8988T (cell line): ENCODE measurements around the gene CALHM5.
"Not testable (repeated sequence)": the region's sequence is repeated elsewhere in the genome, so short reads cannot be mapped to it uniquely, and the experiment has no call there.

Experiments
- DNase-seq: peaks from one replicate; pipeline ENCODE4 v3.0.0; 2011

The CALHM5 gene, protein sequence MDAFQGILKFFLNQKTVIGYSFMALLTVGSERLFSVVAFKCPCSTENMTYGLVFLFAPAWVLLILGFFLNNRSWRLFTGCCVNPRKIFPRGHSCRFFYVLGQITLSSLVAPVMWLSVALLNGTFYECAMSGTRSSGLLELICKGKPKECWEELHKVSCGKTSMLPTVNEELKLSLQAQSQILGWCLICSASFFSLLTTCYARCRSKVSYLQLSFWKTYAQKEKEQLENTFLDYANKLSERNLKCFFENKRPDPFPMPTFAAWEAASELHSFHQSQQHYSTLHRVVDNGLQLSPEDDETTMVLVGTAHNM

DNA sequence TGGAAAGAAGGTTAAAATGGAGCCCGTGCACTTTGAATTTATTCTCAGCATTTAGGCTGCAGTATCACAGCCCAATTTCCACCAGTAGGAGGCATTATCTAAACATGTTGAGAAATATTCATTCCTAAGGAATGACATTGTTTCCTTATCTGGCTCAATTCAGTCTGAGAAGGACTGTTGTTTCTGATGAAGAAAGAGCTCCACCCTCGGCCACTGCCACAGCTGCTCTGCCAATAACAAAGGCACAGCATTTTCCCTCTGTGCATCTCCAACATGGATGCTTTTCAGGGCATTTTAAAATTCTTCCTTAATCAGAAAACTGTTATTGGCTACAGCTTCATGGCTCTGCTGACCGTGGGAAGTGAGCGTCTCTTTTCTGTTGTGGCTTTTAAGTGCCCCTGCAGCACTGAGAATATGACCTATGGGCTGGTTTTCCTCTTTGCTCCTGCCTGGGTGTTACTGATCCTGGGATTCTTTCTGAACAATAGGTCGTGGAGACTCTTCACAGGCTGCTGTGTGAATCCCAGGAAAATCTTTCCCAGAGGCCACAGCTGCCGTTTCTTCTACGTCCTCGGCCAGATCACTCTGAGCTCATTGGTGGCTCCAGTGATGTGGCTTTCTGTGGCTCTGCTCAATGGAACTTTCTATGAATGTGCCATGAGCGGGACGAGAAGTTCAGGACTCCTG lies at the start of gene CALHM5:
Gene CALHM5 (plus strand): TSS at position 216 of the 687 bp plus-strand sequence. CDS start 58 bp downstream, at position 274.
- DNase-seq = peak; percentile 9

- DNase-seq = no peak
Measured at GRCh38 chr6:116461932-116462885, 49.2 kb upstream of the CALHM5 start.

GRCh38 chr6:116463301-116463700 lies 48.1 kb upstream of the CALHM5 start:
- no peak for DNase-seq

GRCh38 chr6:116465246-116465645 lies 46.2 kb upstream of the CALHM5 start:
- DNase-seq = no peak

GRCh38 chr6:116467096-116467495 lies 44.3 kb upstream of the CALHM5 start:
- no peak for DNase-seq

DNA sequence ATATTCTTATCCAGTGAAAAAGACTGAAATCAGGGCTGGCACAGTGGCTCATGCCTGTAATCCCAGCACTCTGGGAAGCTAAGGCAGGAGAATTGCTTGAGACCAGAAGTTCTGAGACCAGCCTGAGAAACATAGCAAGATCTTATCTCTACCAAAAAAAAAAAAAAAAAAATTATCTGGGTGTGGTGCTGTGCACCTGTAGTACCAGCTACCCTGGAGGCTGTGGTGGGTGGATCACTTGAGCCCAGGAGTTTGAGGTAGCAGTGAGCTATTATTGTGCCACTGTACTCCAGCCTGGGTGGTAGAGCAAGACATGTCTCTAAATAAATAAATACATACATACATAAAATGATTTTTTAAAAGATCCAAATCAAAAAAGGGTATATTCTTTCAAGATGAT lies 43.9 kb upstream of the CALHM5 start:
- DNase-seq = no peak

DNA sequence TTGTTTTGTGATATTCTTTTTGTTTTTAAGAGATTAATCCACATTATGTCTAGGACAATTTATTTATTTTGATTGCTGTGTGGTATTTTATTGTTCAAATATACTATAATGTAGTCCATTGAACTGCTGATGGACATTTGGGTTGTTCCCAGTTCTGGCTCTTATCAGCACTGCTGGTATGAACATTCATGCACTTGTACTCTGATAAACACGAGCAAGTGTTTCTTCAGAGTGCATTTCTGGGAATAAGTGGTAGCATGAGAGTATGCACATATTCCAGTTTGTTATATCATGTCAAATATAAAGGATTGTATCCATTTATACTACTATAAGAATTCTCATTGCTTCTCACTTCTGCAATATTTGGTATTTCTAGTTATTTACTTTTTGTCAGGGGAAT lies 43.1 kb upstream of the CALHM5 start:
- no peak for DNase-seq

DNA sequence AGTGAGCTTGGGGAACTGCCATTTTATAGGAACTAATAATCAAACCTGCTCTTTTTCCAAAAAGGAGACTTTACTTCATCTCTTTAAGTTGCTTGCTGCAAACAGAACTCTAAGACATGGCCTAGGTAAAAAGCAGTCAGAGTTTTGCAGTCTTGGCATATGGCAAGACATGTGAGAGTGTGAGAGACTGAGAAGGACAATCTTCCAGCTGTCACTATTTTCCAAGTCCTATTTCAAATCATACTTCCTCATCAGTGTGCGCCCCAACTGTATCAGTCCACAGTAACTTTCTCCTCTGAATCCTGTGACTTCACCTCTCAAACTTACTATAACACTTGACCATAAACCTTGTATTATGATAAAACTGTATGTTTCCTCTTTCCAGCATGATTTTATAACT lies 39.9 kb upstream of the CALHM5 start:
- DNase-seq = no peak

GRCh38 chr6:116472706-116473105 lies 38.7 kb upstream of the CALHM5 start:
- DNase-seq = no peak

DNA sequence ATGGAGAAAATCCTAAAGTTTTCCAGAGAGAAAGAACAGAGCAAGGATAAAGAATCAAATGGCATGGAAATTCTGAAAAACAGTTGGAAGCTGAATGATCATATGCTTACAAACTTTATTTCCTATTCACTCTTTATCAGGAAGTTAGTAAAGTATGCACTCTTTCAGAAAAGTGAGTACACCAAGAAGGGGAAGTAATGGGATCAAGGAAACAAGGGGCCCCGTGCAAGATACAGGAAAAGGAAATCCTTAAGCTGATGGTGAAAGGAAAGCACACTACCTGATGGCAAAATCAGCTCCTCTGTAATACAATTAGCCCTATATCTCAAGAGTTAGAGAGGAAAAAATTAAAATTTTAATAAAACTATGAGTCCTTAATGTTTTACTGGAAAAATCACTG lies 36.3 kb upstream of the CALHM5 start:
- DNase-seq = no peak

GRCh38 chr6:116476002-116476678 lies 35.3 kb upstream of the CALHM5 start:
- no peak for DNase-seq

DNA sequence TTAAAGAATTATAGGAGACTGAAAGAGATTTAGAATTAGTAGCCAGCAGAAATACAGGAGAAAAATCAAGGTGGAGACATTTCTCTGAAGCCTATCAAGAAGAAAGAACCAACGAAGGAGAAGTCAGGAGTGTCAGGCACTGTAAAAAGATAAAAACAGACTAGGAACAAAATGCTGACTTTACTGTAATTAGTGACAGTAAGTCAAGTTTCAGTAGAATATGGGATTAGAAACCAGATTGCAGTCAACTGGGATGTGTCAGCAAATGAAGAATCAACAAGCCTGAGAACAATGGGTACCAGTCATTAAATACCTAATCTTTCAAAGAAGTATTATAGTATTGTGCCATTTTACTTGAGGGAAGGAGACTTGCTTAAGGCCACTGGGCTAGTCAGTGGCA lies 28.7 kb upstream of the CALHM5 start:
- no peak for DNase-seq

- no peak for DNase-seq
Measured at GRCh38 chr6:116483616-116484015, 27.8 kb upstream of the CALHM5 start.

DNA sequence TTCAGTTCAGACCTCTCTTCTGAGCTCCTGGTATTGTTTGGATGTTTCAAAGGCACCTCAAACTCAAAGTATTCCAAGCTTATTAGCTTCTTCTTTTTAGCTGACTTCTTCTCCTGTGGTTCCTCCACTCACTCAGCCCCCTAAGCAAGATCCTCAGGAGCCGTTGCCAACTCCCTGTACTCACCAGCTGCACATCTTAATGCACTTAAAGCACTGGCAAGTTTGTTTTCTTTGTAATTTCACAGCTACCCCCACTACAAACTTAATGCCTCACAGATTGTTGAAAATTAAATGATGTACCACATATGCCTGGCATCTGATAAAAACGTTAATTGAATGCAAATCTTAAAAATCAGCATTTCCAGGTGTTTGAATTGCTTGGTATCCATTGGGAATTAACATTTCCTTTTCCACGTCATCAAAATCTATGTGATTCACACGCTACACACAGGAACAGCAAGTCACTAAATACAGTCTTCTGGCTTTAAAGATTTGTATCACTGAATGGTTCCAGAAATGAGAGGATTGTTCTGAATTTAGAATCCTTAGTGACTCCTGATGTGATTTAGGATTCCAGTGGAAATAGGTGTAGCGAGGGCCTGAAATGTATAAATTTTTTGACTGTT lies 25.8 kb upstream of the CALHM5 start:
- DNase-seq = no peak

GRCh38 chr6:116491610-116492330 lies 19.7 kb upstream of the CALHM5 start:
- no peak for DNase-seq

- no peak for DNase-seq
Measured at GRCh38 chr6:116492331-116493067, 18.9 kb upstream of the CALHM5 start.

DNA sequence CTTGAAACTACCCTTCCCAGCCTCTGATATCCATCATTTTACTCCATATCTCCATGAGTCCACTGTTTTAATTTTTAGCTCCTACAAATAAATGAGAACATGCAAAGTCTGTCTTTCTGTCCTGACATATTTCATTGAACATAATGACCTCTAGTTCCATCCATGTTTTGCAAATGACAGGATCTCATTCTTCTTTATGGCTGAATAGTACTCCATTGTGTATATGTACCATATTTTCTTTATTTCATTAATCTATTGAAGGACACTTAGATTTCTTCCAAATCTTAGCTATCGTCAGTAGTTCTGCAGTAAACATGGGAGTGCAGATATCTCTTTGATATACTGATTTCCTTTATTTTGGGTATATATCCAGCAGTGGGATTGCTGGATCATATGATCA lies 16.3 kb upstream of the CALHM5 start:
- not testable (repeated sequence) for DNase-seq

DNA sequence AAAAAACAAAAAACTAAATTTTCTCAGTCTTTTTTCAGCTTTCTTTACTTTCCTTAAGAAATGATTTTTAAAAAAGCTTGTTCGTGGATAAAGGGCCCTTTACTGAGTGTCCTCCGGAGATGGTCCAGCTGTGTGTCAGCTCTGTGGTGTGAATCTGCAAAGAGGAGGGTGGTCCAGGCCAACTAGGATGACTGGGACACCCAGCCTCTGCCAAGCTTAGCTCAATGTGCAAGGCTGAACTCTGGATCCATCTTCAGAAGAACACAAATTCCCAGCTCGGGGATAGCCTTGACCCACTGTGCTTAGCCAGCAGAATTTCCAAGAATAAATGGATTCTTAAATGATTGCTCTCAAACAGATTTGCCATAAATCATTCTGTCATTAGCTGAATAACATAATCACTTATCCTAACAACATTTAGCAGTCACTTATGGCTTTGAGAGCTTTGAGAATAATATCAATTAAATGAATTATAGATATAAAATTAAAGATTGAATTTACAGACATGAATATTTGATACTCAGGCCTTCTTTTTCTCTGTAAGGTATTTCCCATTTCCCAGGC lies 14.2 kb upstream of the CALHM5 start:
- DNase-seq = no peak

DNA sequence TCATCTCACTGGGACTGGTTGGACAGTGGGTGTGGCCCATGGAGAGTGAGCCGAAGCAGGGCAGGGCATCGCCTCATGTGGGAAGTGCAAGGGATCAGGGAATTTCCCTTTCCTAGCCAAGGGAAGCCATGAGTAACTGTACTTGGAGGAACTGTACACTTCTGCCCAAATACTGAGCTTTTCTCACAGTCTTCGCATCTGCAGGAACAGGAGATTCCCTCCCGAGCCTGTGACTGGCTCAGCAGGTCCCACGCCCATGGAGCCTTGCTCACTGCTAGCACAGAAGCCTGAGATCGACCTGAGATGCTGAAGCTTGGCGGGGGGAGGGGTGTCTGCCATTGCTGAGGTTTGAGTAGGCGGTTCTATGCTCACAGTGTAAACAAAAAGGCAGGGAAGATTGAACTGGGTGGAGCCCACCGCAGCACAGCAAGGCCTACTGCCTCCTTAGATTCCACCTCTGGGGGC lies 10.4 kb upstream of the CALHM5 start:
- DNase-seq = no peak

- no peak for DNase-seq
Measured at GRCh38 chr6:116507324-116507723, 4.1 kb upstream of the CALHM5 start.
